Dedifferentiated amniotic fluid mesenchymal stem cell (primary cell): ENCODE data around the gene ENDOV.
A peak's percentile ranks its signal among the peaks of the same experiment; 100 is the strongest.

Experiments used
- DNase-seq: peaks from one replicate; pipeline ENCODE4 v3.0.0-alpha.2; 2016; ENCODE audit errors: extremely low spot score

Gene ENDOV

DNA sequence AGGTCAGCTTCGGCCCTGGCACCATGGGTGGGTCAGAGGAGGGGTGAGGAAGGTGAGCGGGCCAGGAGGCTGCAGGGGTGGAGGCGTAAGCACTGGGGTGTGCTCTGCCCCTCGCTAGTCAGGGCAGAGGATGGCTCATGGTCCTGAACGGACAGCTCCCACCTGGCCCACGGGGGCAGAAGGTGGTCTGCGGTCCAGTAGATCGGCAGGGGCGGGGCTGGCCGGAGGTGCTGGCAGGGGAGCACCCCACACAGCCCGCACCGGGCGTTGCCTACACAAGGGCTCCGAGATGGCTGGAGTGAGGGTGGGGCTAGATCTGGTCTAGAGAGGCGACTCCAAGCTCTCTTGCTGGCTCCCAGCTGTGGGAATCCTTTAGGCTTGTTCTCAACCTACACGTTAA lies 53.3 kb downstream of the ENDOV start:
- DNase-seq, result no peak

- DNase-seq, result no peak
Observed at GRCh38 chr17:80468781-80469493, 54.0 kb downstream of the ENDOV start.

GRCh38 chr17:80469667-80470066 lies 54.7 kb downstream of the ENDOV start:
- DNase-seq, result no peak

DNA sequence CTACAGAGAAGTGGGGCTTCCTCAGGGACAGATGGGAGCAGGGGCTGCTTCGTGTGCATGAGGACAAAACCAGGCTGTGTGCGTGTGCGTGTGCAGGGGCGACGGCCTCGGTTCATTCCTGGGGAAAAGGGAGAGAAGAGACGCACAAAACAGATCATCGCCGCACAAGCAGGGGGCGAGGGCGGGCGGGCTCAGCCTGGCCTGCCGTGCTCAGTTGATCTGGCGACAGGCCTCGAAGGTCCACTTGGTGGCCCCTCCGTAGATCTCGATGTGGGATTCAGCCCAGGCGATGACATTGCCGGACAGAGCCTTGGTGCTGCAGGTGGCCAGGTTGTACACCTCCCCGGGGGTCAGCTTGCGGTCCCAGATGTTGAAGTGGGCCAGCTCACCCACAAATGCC lies 55.6 kb downstream of the ENDOV start:
- no peak for DNase-seq

GRCh38 chr17:80471922-80472321 lies 57.0 kb downstream of the ENDOV start:
- no peak for DNase-seq

- no peak for DNase-seq
Observed at GRCh38 chr17:80472996-80473395, 58.0 kb downstream of the ENDOV start.

GRCh38 chr17:80473701-80474100 lies 58.7 kb downstream of the ENDOV start:
- no peak for DNase-seq

GRCh38 chr17:80474231-80474960 lies 59.4 kb downstream of the ENDOV start:
- peak; percentile 54 for DNase-seq

DNA sequence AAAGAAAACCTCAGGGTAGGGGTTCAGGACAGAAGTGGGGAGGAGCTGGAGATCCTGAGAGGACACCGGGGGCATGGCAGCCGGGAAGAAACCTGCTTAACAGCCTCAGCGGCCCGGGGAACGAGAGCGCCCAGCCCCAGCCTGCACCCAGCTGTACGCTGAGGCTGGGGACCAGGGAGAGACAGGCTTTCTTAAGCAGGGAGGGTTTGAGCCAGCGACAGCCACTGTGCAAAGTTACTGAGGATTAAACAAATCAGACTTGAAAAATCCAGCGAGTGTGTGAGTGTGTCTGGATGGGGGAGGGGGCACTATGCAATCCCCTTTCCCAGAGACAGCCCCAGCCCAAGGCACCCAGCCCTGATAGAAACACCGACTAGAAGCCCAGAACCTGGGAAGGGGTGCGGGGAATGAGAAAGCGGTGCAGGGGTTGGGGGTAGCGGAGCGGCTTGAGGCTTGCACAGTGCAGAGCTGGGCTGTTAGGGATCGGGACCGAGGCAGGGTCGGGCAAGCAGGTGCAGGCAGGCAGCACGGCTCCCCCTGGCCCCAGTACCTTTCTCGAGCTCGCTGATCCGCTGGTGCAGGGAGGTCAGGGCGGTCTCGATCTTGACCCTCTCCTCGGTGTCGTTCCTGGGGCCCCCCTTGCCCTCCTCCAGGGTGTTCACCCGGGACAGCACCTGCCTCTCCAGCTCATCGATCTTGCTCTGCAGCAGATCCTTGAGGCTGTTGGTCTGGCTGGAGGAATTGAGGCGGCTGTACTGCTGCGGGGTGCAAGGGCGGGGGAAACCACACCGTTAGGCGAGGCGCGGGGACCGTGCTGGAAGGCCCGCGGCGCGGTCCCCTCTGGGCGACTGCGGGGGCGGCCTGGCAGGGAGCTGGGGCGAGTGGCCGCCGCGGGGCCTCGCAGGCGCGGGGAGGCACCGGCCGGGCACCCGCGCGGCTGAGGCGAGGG lies 60.3 kb downstream of the ENDOV start:
- no peak for DNase-seq

- no peak for DNase-seq
Observed at GRCh38 chr17:80475910-80476876, 61.2 kb downstream of the ENDOV start, which contains the start of gene NPTX1. Gene NPTX1, minus strand, starts transcription at chr17:80476607. Its CDS starts 161 bp downstream, at chr17:80476446.

DNA sequence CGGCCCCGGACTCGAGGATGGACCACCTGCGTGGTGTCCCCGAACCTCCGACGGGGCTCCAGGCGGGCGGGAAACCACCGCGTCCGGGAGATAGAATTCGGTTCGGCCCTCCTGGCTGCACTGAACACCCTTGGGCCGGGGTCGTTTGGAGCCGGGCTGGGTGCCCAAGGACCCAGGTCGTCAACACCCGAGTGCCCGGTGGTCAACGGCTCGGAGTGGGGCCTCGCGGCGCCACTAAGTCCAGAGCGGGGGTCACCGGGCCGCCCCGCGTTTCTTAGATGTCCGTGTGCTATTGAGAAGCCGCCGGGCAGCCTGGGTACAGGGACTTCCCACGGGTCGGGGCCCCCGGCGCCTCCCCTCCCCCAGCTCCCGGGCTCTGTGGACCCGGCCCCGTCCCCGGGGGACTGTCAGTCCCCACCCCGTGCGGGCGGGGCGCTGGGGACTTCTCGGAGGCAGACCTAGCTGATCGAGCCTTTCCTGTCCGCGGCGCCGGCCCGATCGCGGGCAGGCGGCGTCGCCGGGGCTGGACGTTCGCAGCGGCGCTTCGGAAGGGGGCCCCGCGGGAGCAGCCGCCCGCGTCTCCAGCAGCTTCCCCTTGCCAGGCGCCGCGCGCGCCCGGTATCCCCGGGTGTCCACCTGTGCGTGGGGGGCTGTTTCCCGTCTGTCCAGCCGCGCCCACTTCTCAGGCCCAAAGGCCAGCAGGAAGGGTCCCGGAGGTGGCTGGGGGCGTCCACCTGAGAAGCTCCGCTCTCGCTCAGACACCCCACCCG lies 62.1 kb downstream of the ENDOV start:
- DNase-seq, result no peak

DNA sequence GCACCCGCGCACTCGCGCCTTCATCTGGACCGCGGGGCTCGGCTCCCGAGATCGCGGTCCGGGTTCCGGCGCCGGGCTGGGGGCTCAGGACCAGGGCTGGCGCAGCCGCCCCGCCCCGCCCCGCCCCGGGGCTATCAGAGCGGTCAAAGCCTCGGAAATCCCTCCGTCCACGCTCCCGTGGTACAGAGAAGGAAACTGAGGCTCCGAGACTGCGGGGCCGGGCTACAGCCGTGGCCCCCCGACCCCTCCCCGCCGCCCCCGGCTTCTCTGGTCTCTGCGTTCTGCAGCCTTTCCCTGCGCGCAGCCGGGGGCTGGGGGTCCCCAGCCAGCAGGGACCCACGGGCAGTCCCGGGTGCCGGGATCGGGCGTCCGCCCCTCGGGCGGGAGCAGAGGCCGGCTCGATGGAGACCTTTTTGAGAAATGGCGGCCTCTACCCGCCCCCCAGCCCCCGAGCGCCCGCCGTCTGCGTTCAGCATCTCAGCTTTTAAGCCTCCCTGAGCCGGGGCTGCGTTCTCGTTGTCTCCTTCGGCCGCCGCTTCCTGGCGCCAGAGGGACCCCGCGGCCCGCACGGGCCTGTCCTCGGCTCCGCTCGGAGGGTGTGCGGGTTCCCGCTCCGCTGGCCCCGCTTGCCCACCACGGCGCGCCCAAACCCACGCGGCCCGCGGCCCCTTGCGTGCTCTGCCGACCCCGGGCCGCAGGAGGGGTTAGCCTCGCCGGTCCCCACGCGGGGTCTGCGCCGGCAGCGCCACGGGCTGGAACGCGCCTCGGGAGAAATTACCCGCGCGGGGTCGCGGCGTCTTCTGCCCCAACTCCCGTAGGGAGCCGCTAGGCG lies 62.9 kb downstream of the ENDOV start:
- peak; percentile 42 for DNase-seq

GRCh38 chr17:80478487-80479245 lies 63.7 kb downstream of the ENDOV start:
- no peak for DNase-seq

DNA sequence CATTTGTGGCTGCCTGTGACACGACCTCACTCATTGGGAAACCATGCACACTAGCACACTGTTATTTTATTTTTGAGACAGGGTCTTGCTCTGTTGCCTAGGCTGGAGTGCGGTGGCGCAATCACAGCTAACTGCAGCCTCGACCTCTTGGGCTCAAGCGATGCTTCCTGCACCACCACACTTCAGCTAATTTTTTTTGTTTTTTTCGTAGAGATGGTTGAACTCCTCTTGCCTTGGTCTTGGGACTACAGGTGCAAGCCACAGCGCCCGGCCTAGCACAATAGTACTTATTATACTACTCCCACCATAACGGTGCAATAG lies 64.2 kb downstream of the ENDOV start:
- no peak for DNase-seq

DNA sequence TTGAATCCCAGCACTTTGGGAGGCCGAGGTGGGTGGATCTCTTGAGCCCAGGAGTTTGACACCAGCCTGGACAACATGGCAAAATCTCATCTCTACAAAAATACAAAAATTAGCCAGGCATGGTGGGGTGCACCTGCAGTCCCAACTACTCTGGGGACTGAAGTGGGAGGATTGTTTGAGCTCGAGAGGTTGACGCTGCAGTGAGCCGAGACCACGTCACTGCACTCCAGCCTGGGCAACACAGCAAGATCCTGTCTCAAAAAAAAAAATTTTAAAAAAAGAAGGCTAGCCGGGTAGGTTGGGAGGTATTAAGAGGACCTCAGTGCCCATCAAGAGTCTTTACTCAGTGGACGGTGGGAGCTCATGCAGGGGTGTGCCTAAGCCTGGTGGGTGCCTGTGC lies 65.3 kb downstream of the ENDOV start:
- no peak for DNase-seq

DNA sequence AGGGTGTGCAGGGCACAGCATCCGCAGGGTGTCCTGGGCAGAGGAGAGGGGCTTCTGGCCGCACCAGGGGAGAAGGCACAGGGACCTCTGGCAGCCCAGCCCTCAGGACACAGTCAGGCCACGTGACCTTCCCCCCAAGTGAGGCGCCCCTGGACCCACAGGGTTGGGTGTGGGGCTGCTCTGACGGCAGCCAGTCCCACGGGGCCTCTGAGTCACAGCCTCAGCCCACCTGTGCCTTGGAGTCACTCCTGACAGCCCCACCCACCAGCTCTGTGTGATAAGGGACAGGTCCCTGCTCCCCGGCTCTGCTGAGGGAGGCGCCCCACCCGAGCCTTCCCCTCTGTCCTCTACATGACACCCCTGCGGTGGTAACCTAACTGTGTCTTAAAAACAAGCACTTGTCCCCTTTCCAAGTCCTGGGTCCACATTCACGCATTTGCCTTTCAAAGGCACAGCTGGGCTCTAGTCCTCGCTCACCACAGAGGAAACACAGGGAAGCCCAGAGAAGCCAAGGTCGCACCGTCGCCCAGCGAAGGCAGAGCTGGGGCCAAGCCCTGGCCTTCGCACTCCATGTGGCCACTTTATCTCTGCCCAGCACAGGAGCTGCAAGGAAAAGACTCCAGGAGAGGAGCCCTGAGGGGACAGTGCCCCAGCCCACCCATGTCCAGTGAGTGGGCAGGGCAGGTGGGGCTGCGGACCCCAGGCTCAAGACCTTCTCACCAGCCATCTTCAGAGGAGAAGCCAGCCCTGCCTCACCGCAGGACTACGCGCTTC lies 66.5 kb downstream of the ENDOV start:
- no peak for DNase-seq

DNA sequence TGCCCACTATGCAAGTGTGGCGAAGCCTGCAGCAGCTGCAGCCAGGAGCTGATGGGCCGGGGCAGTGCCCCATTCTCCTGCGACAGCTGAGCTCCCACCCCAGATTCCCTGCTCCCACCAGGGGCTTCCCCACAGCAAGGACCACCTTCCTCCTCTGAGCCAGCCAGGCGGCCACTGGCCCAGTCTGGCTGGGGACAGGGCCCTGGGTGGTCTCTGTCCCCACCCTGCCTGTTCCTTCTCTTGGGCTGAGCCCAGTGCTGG lies 67.0 kb downstream of the ENDOV start:
- DNase-seq, result no peak
